IPS-18a (cell line): ENCODE measurements around the gene TADA2B.

Experiments
- H3K27ac ChIP-seq: one replicate; pipeline ENCODE4 v1.5.1; 2013; ENCODE audit warnings: low read length
- H3K27me3 ChIP-seq: one replicate; pipeline ENCODE4 v1.6.1; 2013; ENCODE audit warnings: mild to moderate bottlenecking, low read length; ENCODE audit not compliant: control insufficient read depth, insufficient read depth
- H3K36me3 ChIP-seq: one replicate; pipeline ENCODE4 v1.6.1; 2013; ENCODE audit warnings: low read depth, low read length; ENCODE audit not compliant: control insufficient read depth
- H3K4me1 ChIP-seq: one replicate; pipeline ENCODE4 v1.6.1; 2013; ENCODE audit warnings: low read depth, low read length; ENCODE audit not compliant: control insufficient read depth
- H3K4me3 ChIP-seq: one replicate; pipeline ENCODE4 v1.5.1; 2013; ENCODE audit warnings: low read length
- H3K9ac ChIP-seq: one replicate; pipeline ENCODE4 v1.6.1; 2013; ENCODE audit warnings: mild to moderate bottlenecking, low read length, moderate library complexity
- H3K9me3 ChIP-seq: one replicate; pipeline ENCODE4 v1.6.1; 2013; ENCODE audit warnings: low read depth, low read length; ENCODE audit not compliant: control insufficient read depth

The TADA2B gene

GRCh38 chr4:7029921-7030320 is 13.3 kb upstream of the TADA2B start:
- H3K27me3 ChIP-seq: no peaks in the 10 kb centered on the region
- H3K9ac ChIP-seq: no peak overlapping the region
- H3K9me3 ChIP-seq: no peaks in the 10 kb centered on the region
- no peaks in the 10 kb centered on the region for H3K4me1 ChIP-seq
- H3K27ac ChIP-seq: no peak overlapping the region
- no peak overlapping the region for H3K4me3 ChIP-seq
- H3K36me3 ChIP-seq: peaks cover 40% of the 10 kb centered on the region

- Histone ChIP-seq H3K27ac (no peak overlapping the region), H3K36me3 (peaks cover 37% of the 10 kb centered on the region), H3K4me1 (no peaks in the 10 kb centered on the region), H3K9me3 (no peaks in the 10 kb centered on the region), H3K4me3 (no peak overlapping the region), H3K9ac (no peak overlapping the region), H3K27me3 (no peaks in the 10 kb centered on the region)
Observed at GRCh38 chr4:7030856-7031255, 12.3 kb upstream of the TADA2B start.

- no peak overlapping the region for H3K27ac ChIP-seq
- H3K9ac ChIP-seq: no peak overlapping the region
- H3K27me3 ChIP-seq: no peaks in the 10 kb centered on the region
- H3K9me3 ChIP-seq: no peaks in the 10 kb centered on the region
- no peak overlapping the region for H3K4me3 ChIP-seq
- no peaks in the 10 kb centered on the region for H3K4me1 ChIP-seq
- H3K36me3 ChIP-seq: peaks cover 34% of the 10 kb centered on the region
Observed at GRCh38 chr4:7031558-7032449, 11.4 kb upstream of the TADA2B start.

GRCh38 chr4:7032596-7032995 is 10.6 kb upstream of the TADA2B start:
- H3K27me3 ChIP-seq: no peaks in the 10 kb centered on the region
- H3K9ac ChIP-seq: no peak overlapping the region
- no peak overlapping the region for H3K4me3 ChIP-seq
- H3K27ac ChIP-seq: no peak overlapping the region
- H3K36me3 ChIP-seq: peaks cover 29% of the 10 kb centered on the region
- H3K4me1 ChIP-seq: no peaks in the 10 kb centered on the region
- no peaks in the 10 kb centered on the region for H3K9me3 ChIP-seq

GRCh38 chr4:7034262-7035081 is 8.7 kb upstream of the TADA2B start:
- peaks cover 23% of the 10 kb centered on the region for H3K36me3 ChIP-seq
- H3K4me1 ChIP-seq: no peaks in the 10 kb centered on the region
- H3K9ac ChIP-seq: no peak overlapping the region
- H3K27ac ChIP-seq: no peak overlapping the region
- H3K4me3 ChIP-seq: no peak overlapping the region
- H3K9me3 ChIP-seq: no peaks in the 10 kb centered on the region
- H3K27me3 ChIP-seq: no peaks in the 10 kb centered on the region

GRCh38 chr4:7037425-7037824 is 5.7 kb upstream of the TADA2B start:
- Histone ChIP-seq H3K27me3 (peaks cover 22% of the 10 kb centered on the region), H3K9ac (no peak overlapping the region), H3K36me3 (no peaks in the 10 kb centered on the region), H3K9me3 (no peaks in the 10 kb centered on the region), H3K27ac (no peak overlapping the region), H3K4me1 (no peaks in the 10 kb centered on the region), H3K4me3 (no peak overlapping the region)

- no peak overlapping the region for H3K9ac ChIP-seq
- peaks cover 37% of the 10 kb centered on the region for H3K27me3 ChIP-seq
- H3K9me3 ChIP-seq: no peaks in the 10 kb centered on the region
- no peaks in the 10 kb centered on the region for H3K36me3 ChIP-seq
- no peak overlapping the region for H3K27ac ChIP-seq
- H3K4me3 ChIP-seq: no peak overlapping the region
- H3K4me1 ChIP-seq: peaks cover 7% of the 10 kb centered on the region
Observed at GRCh38 chr4:7040765-7041164, 2.4 kb upstream of the TADA2B start.

- Histone ChIP-seq H3K9ac (no peak overlapping the region), H3K36me3 (no peaks in the 10 kb centered on the region), H3K4me1 (peaks cover 7% of the 10 kb centered on the region), H3K27ac (no peak overlapping the region), H3K4me3 (no peak overlapping the region), H3K9me3 (no peaks in the 10 kb centered on the region), H3K27me3 (peaks cover 37% of the 10 kb centered on the region)
Observed at GRCh38 chr4:7041246-7041645, 1.9 kb upstream of the TADA2B start.

- no peaks in the 10 kb centered on the region for H3K9me3 ChIP-seq
- H3K27me3 ChIP-seq: peaks cover 37% of the 10 kb centered on the region
- H3K4me1 ChIP-seq: peaks cover 7% of the 10 kb centered on the region
- no peaks in the 10 kb centered on the region for H3K36me3 ChIP-seq
- peak overlapping the region; percentile 70 for H3K4me3 ChIP-seq
- no peak overlapping the region for H3K27ac ChIP-seq
- H3K9ac ChIP-seq: no peak overlapping the region
Observed at GRCh38 chr4:7041801-7042502, 1.2 kb upstream of the TADA2B start.

- Histone ChIP-seq H3K27me3 (peaks cover 37% of the 10 kb centered on the region), H3K9me3 (no peaks in the 10 kb centered on the region), H3K36me3 (no peaks in the 10 kb centered on the region), H3K4me3 (peak overlapping the region; percentile 70), H3K9ac (no peak overlapping the region), H3K27ac (no peak overlapping the region), H3K4me1 (peaks cover 7% of the 10 kb centered on the region)
Observed at GRCh38 chr4:7042503-7043283, 479 bp upstream of the TADA2B start.
